Measurements from ENCODE around the gene VWCE.

Gene VWCE

DNA sequence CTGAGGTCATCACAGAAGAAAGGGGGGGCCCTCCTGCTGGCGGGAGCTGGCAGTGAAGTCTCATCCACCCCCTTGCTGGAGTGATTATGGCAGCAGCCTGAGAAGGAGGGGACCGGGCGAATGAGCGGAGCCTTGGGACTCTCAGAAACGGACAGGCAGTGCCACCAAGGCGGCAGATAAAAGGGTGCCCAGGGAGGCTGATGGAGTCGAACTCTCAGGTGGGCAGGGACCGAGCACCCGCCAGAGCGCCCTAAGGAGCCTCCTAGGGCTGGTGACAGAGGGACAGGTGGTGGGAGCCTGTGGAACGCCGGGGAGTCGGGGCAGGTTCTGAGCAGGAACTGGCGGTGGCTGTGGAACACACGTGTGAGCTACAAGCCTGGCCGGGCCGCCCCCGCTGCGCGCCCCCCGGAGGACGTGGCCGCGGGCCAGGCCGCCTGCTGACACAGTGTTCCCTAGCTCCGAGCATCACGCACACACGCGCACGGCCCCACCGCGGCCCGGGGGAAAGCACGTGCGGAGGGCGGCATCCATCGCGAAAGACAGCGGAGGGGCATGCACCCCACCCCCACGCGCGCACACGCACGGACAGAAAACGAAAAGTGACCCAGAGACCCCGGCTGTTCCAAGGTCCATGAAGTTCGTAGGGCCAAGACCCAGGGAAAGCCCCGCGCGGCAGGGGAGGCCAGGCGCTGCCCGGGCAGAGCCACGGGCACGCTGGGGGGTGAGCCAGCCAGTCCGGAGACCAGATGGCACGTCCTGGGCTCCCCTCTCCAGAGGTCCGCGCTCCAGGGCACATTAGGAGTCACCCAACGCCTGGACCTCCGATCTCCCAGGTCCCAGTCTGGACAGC lies 1.0 kb downstream of the VWCE start:
- peak overlapping the region; percentile 70 for H3K4me3 ChIP-seq (ENCODE audit: low read length, poor library complexity, severe bottlenecking)
- peak overlapping the region; percentile 75 for H3K9ac ChIP-seq (ENCODE audit: low read depth, low read length, poor library complexity, severe bottlenecking)
- TF ChIP-seq, protein P1, sequence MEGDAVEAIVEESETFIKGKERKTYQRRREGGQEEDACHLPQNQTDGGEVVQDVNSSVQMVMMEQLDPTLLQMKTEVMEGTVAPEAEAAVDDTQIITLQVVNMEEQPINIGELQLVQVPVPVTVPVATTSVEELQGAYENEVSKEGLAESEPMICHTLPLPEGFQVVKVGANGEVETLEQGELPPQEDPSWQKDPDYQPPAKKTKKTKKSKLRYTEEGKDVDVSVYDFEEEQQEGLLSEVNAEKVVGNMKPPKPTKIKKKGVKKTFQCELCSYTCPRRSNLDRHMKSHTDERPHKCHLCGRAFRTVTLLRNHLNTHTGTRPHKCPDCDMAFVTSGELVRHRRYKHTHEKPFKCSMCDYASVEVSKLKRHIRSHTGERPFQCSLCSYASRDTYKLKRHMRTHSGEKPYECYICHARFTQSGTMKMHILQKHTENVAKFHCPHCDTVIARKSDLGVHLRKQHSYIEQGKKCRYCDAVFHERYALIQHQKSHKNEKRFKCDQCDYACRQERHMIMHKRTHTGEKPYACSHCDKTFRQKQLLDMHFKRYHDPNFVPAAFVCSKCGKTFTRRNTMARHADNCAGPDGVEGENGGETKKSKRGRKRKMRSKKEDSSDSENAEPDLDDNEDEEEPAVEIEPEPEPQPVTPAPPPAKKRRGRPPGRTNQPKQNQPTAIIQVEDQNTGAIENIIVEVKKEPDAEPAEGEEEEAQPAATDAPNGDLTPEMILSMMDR (conservative IDR thresholded peaks at IDR 0.05; ENCODE audit: low read length): no peak
- TF ChIP-seq EZH2phosphoT487 (IDR thresholded peaks at IDR 0.05; ENCODE audit: borderline replicate concordance): no peak
- H3K79me2 ChIP-seq (ENCODE audit: insufficient read depth, low read length): no peaks in the 10 kb centered on the region
- H3K9me3 ChIP-seq (ENCODE audit: insufficient read depth, low read depth, low read length): no peaks in the 10 kb centered on the region
- H3K9me2 ChIP-seq (replicated peaks; ENCODE audit: low read depth, low read length): no peaks in the 10 kb centered on the region
- peak overlapping the region; percentile 89 for H3K4me2 ChIP-seq (ENCODE audit: low read depth, low read length, poor library complexity, severe bottlenecking)
- no peaks in the 10 kb centered on the region for H3K27me3 ChIP-seq (ENCODE audit: insufficient read depth, low read length, poor library complexity, severe bottlenecking)
- no peaks in the 10 kb centered on the region for H4K20me1 ChIP-seq (ENCODE audit: insufficient read depth, low read length, poor library complexity, severe bottlenecking)
- peaks cover 20% of the 10 kb centered on the region for H3K4me1 ChIP-seq (ENCODE audit: insufficient read depth, low read length, poor library complexity, severe bottlenecking)
- peak overlapping the region; percentile 93 for H2AFZ ChIP-seq (ENCODE audit: low read length)
- no peaks in the 10 kb centered on the region for H3F3A ChIP-seq (ENCODE audit: low read depth)
- H3K36me3 ChIP-seq (ENCODE audit: insufficient read depth, low read length): peaks cover 16% of the 10 kb centered on the region; the same call in 1 of the 2 replicates

DNA sequence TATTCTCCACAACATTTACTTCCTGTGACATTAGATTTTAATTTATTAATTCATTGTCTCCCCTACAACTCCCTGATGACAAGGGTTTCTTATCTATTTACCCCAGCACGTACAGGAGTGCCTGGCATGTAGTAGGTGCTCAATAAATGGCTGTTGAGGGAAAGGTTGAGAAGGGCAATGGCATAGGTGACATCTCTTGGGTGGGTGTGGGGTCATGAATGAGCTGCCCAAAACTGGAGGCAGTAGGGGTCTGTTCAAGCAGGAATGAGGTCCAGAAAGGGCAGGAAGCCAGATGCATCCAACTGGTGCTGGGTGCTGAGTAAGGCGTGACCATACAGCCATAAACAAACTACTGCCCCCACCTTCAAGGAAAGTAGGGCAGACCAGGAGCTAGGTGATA lies 2.8 kb downstream of the VWCE start:
- no peaks in the 10 kb centered on the region for H3F3A ChIP-seq (ENCODE audit: low read depth)
- no peaks in the 10 kb centered on the region for H3K27me3 ChIP-seq (ENCODE audit: insufficient read depth, low read length, poor library complexity, severe bottlenecking)
- H2AFZ ChIP-seq (ENCODE audit: low read length): no peak overlapping the region
- no peaks in the 10 kb centered on the region for H3K79me2 ChIP-seq (ENCODE audit: insufficient read depth, low read length)
- no peaks in the 10 kb centered on the region for H4K20me1 ChIP-seq (ENCODE audit: insufficient read depth, low read length, poor library complexity, severe bottlenecking)
- no peak overlapping the region for H3K4me2 ChIP-seq (ENCODE audit: low read depth, low read length, poor library complexity, severe bottlenecking)
- peaks cover 12% of the 10 kb centered on the region for H3K4me1 ChIP-seq (ENCODE audit: insufficient read depth, low read length, poor library complexity, severe bottlenecking)
- H3K9ac ChIP-seq (ENCODE audit: low read depth, low read length, poor library complexity, severe bottlenecking): no peak overlapping the region
- no peaks in the 10 kb centered on the region for H3K9me2 ChIP-seq (replicated peaks; ENCODE audit: low read depth, low read length)
- TF ChIP-seq, protein P1 (conservative IDR thresholded peaks at IDR 0.05; ENCODE audit: low read length): no peak
- no peak for TF ChIP-seq EZH2phosphoT487 (IDR thresholded peaks at IDR 0.05; ENCODE audit: borderline replicate concordance)
- no peaks in the 10 kb centered on the region for H3K9me3 ChIP-seq (ENCODE audit: insufficient read depth, low read depth, low read length)
- peaks cover under 1% of the 10 kb centered on the region; the same call in 1 of the 2 replicates for H3K36me3 ChIP-seq (ENCODE audit: insufficient read depth, low read length)
- no peak overlapping the region for H3K4me3 ChIP-seq (ENCODE audit: low read length, poor library complexity, severe bottlenecking)

DNA sequence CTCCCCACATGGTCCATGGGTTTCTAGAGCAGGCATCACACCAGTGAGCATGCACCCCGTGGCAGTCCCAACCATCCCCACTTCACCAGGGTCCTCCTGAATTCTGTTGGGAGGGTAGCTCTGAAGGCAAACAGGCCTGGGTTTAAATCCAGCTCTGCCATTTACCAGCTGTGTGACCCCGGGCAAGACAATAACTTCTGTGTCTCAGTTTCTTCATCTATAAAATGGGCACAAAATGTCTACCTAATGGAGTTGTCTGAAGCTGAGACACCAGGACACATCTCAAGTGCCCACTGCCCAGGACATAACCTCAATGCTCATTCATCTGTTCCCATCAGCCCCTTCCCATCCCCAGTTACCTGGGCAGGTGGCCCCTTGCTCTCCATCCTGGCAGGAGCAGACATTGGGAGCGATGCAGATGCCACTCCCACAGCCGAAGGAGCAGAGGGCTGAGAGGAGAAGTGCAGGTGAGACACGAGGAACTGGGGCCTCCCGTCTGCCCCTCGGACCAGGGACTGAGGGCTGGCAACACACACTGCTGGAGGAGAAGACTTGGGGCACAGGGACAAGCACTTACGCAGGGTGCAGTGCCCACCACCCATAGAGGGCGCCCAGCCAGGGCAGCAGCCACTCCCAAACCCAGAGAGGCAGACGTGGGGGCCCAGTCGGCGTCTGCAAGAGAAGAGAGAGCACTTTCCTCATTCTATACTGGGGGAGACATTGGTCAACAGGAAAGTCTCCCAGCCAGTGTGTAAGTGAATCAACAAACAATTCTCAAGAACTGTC lies 4.0 kb downstream of the VWCE start:
- H3K4me3 ChIP-seq (ENCODE audit: low read length, poor library complexity, severe bottlenecking): no peak overlapping the region
- no peaks in the 10 kb centered on the region for H3K79me2 ChIP-seq (ENCODE audit: insufficient read depth, low read length)
- H3K9me3 ChIP-seq (ENCODE audit: insufficient read depth, low read depth, low read length): no peaks in the 10 kb centered on the region
- H3K4me1 ChIP-seq (ENCODE audit: insufficient read depth, low read length, poor library complexity, severe bottlenecking): peaks cover 12% of the 10 kb centered on the region
- no peaks in the 10 kb centered on the region for H3F3A ChIP-seq (ENCODE audit: low read depth)
- H3K36me3 ChIP-seq (ENCODE audit: insufficient read depth, low read length): no peaks in the 10 kb centered on the region
- no peaks in the 10 kb centered on the region for H4K20me1 ChIP-seq (ENCODE audit: insufficient read depth, low read length, poor library complexity, severe bottlenecking)
- no peak for TF ChIP-seq EZH2phosphoT487 (IDR thresholded peaks at IDR 0.05; ENCODE audit: borderline replicate concordance)
- TF ChIP-seq, protein P1 (conservative IDR thresholded peaks at IDR 0.05; ENCODE audit: low read length): peak; percentile 52
- no peak overlapping the region for H3K4me2 ChIP-seq (ENCODE audit: low read depth, low read length, poor library complexity, severe bottlenecking)
- H2AFZ ChIP-seq (ENCODE audit: low read length): no peak overlapping the region
- H3K27me3 ChIP-seq (ENCODE audit: insufficient read depth, low read length, poor library complexity, severe bottlenecking): no peaks in the 10 kb centered on the region
- H3K9me2 ChIP-seq (replicated peaks; ENCODE audit: low read depth, low read length): no peaks in the 10 kb centered on the region
- no peak overlapping the region for H3K9ac ChIP-seq (ENCODE audit: low read depth, low read length, poor library complexity, severe bottlenecking)
